ENCODE measurements around the gene NBEAL1. TPM values are rescaled to one million over a fixed set of nuclear protein-coding genes. Genes with fewer than 3 reads are reported as not detected.
"Not testable (repeated sequence)": the region's sequence is repeated elsewhere in the genome, so short reads cannot be mapped to it uniquely, and the experiment has no call there.

NBEAL1 gene
- total and polyA plus RNA-seq, 2 donors from 2014 or later: 6.5 to 39.3 TPM

DNA sequence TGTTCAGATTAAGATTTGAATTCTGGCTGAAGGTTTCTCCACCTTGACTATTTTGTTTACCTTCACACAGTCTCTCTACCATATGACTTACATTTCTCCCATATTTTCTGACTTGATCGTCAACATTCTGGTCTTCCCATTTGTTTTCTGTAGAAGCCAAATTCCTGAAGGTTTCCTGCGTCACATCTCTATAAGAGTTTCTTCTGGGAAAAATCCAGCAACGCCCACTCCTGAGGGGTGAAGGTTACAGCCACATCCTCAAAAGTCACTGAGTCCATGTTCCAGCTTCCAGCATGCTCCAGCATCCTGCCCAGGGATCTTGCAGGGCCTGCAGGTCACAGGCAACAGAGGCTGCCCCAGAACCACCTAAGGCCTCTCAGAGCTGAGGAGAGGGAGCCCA is 47.5 kb downstream of the NBEAL1 start:
- intact Hi-C loops (cut with DNase I): no loop called here
- Histone ChIP-seq H3K4me3 (ENCODE audit: low read length in 3 of 3) (no peak overlapping the region), H3K36me3 (ENCODE audit: control insufficient read depth in 2 of 3, insufficient read depth in 3 of 3, low read length in 3 of 3) (peaks cover 3 to 27% (median 9%) of the 10 kb centered on the region in 3 donors), H3K9me3 (ENCODE audit: control insufficient read depth in 2 of 3, insufficient read depth in 1 of 3, low read length in 3 of 3) (no peaks in the 10 kb centered on the region), H3K27me3 (ENCODE audit: control insufficient read depth, insufficient read depth, low read length) (no peaks in the 10 kb centered on the region), H3K27ac (ENCODE audit: low read depth in 2 of 2, low read length in 2 of 2) (no peak overlapping the region), H3K4me1 (ENCODE audit: control insufficient read depth in 2 of 3, insufficient read depth in 2 of 3, low read depth in 1 of 3, low read length in 3 of 3) (peaks cover 0 to 5% (median 3%) of the 10 kb centered on the region in 3 donors), H3K9ac (ENCODE audit: low read length in 3 of 3) (no peak overlapping the region)
- no peak for FAIRE-seq
- DNase-seq: peak in 1 of 5 donors; percentile 8
- TF ChIP-seq, protein P1, sequence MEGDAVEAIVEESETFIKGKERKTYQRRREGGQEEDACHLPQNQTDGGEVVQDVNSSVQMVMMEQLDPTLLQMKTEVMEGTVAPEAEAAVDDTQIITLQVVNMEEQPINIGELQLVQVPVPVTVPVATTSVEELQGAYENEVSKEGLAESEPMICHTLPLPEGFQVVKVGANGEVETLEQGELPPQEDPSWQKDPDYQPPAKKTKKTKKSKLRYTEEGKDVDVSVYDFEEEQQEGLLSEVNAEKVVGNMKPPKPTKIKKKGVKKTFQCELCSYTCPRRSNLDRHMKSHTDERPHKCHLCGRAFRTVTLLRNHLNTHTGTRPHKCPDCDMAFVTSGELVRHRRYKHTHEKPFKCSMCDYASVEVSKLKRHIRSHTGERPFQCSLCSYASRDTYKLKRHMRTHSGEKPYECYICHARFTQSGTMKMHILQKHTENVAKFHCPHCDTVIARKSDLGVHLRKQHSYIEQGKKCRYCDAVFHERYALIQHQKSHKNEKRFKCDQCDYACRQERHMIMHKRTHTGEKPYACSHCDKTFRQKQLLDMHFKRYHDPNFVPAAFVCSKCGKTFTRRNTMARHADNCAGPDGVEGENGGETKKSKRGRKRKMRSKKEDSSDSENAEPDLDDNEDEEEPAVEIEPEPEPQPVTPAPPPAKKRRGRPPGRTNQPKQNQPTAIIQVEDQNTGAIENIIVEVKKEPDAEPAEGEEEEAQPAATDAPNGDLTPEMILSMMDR (IDR thresholded peaks at IDR 0.05; ENCODE audit: borderline replicate concordance, extremely low read depth, insufficient read depth): no peak

DNA sequence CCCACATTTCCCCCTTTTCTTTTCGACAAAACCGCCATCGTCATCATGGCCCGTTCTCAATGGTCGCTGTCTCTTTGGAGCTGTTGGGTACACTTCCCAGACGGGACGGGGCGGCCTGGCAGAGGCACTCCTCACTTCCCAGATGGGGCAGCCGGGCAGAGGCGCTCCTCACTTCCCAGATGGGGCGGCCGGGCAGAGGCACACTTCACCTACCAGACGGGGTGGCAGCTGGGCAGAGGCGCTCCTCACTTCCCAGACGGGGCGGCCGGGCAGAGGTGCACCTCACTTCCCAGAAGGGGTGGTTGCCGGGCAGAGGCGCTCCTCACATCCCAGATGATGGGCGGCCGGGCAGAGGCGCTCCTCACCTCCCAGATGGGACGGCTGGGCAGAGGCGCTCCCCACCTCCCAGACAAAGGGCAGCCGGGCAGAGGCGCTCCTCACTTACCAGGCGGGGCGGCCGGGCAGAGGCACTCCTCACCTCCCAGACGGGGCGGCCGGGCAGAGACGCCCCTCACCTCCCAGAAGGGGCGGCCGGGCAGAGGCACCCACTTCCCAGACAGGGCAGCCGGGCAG is 51.9 kb downstream of the NBEAL1 start:
- H3K4me3 ChIP-seq (ENCODE audit: low read length in 3 of 3); H3K9ac ChIP-seq (ENCODE audit: low read length in 3 of 3); intact Hi-C loops (cut with DNase I); H3K27ac ChIP-seq (ENCODE audit: low read depth in 2 of 2, low read length in 2 of 2); H3K4me1 ChIP-seq (ENCODE audit: control insufficient read depth in 2 of 3, insufficient read depth in 2 of 3, low read depth in 1 of 3, low read length in 3 of 3); FAIRE-seq; H3K27me3 ChIP-seq (ENCODE audit: control insufficient read depth, insufficient read depth, low read length); H3K9me3 ChIP-seq (ENCODE audit: control insufficient read depth in 2 of 3, insufficient read depth in 1 of 3, low read length in 3 of 3): not testable (repeated sequence)
- peak in 1 of 5 donors; percentile 57 for DNase-seq
- H3K36me3 ChIP-seq (ENCODE audit: control insufficient read depth in 2 of 3, insufficient read depth in 3 of 3, low read length in 3 of 3): peaks cover 0 to 16% (median 6%) of the 10 kb centered on the region in 3 donors

DNA sequence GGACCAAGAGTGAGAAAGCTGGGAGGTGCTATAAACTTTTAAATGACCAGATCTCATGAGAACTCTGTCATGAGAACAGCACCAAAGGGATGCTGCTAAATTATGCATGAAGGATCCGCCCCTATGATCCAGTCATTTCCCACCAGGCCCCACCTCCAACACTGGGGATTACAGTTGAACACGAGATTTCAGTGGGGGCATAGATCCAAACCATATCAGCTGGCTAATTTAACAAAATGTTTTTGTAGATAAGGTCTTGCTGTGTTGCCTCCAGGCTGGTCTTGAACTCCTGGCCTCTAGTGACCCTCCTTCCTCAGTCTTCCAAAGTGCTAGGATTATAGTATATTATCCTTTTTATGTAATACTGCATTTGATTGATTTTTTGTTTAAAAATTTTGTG is 56.0 kb downstream of the NBEAL1 start:
- no peak for FAIRE-seq
- TF ChIP-seq, protein P1 (IDR thresholded peaks at IDR 0.05; ENCODE audit: borderline replicate concordance, extremely low read depth, insufficient read depth): no peak
- no peak overlapping the region for H3K9ac ChIP-seq (ENCODE audit: low read length in 3 of 3)

DNA sequence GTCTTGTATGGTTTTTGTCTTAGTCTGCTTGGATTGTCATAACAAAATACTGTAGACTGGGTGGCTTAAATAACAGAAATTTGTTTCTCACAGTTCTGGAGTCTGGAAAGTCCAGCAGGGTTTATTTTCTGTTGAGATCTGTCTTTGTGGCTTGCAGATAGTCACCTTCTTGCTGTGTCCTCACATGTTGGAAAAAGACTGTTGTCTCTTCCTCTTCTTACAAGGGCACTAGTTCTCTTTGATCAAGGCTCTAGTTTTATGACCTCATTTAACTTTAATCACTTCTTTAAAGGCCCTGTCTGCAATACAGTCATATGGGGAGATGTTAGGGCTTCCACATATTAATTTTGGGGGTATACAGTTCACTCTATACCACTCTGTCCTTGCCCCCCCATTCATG is 56.5 kb downstream of the NBEAL1 start:
- Histone ChIP-seq H3K9me3 (ENCODE audit: control insufficient read depth in 2 of 3, insufficient read depth in 1 of 3, low read length in 3 of 3) (no peaks in the 10 kb centered on the region), H3K27me3 (ENCODE audit: control insufficient read depth, insufficient read depth, low read length) (no peaks in the 10 kb centered on the region), H3K27ac (ENCODE audit: low read depth in 2 of 2, low read length in 2 of 2) (peak overlapping the region in 1 of 2 donors; percentile 32), H3K4me1 (ENCODE audit: control insufficient read depth in 2 of 3, insufficient read depth in 2 of 3, low read depth in 1 of 3, low read length in 3 of 3) (no peaks in the 10 kb centered on the region), H3K4me3 (ENCODE audit: low read length in 3 of 3) (no peak overlapping the region), H3K9ac (ENCODE audit: low read length in 3 of 3) (no peak overlapping the region), H3K36me3 (ENCODE audit: control insufficient read depth in 2 of 3, insufficient read depth in 3 of 3, low read length in 3 of 3) (peaks cover 0 to 18% (median 11%) of the 10 kb centered on the region in 3 donors)
- intact Hi-C loops (cut with DNase I): no loop called here
- TF ChIP-seq, protein P1 (IDR thresholded peaks at IDR 0.05; ENCODE audit: borderline replicate concordance, extremely low read depth, insufficient read depth): no peak
- FAIRE-seq (no peak), DNase-seq (no peak)

More for the DNA sequence above, 56.0 kb downstream of the NBEAL1 start:
- Histone ChIP-seq H3K4me1 (ENCODE audit: control insufficient read depth in 2 of 3, insufficient read depth in 2 of 3, low read depth in 1 of 3, low read length in 3 of 3) (no peaks in the 10 kb centered on the region), H3K4me3 (ENCODE audit: low read length in 3 of 3) (no peak overlapping the region), H3K27ac (ENCODE audit: low read depth in 2 of 2, low read length in 2 of 2) (no peak overlapping the region), H3K9me3 (ENCODE audit: control insufficient read depth in 2 of 3, insufficient read depth in 1 of 3, low read length in 3 of 3) (no peaks in the 10 kb centered on the region), H3K36me3 (ENCODE audit: control insufficient read depth in 2 of 3, insufficient read depth in 3 of 3, low read length in 3 of 3) (peaks cover 0 to 18% (median 11%) of the 10 kb centered on the region in 3 donors), H3K27me3 (ENCODE audit: control insufficient read depth, insufficient read depth, low read length) (no peaks in the 10 kb centered on the region)
- intact Hi-C loops (cut with DNase I): no loop called here
- DNase-seq: no peak
